ENCODE measurements around the gene PRKCA.

Gene PRKCA

GRCh38 chr17:66726371-66726770 is 424.0 kb downstream of the PRKCA start:
- no peak for TF ChIP-seq FOXM1 (IDR thresholded peaks at IDR 0.05; ENCODE audit: borderline replicate concordance, low read depth)
- TF ChIP-seq EP300 (IDR thresholded peaks at IDR 0.05; ENCODE audit: borderline replicate concordance): no peak
- no peak for TF ChIP-seq YY1 (IDR thresholded peaks at IDR 0.05; ENCODE audit: low read depth)
- no peak for TF ChIP-seq MAX (IDR thresholded peaks at IDR 0.05)
- TF ChIP-seq USF1 (IDR thresholded peaks at IDR 0.05): no peak
- TF ChIP-seq RAD21 (IDR thresholded peaks at IDR 0.05; ENCODE audit: low read depth): no peak
- no peak for TF ChIP-seq TAF1 (IDR thresholded peaks at IDR 0.05; ENCODE audit: low read depth)
- TF ChIP-seq CREB1 (IDR thresholded peaks at IDR 0.05; ENCODE audit: low read depth): no peak
- TF ChIP-seq NFIC (IDR thresholded peaks at IDR 0.05): no peak
- TF ChIP-seq, protein P1, sequence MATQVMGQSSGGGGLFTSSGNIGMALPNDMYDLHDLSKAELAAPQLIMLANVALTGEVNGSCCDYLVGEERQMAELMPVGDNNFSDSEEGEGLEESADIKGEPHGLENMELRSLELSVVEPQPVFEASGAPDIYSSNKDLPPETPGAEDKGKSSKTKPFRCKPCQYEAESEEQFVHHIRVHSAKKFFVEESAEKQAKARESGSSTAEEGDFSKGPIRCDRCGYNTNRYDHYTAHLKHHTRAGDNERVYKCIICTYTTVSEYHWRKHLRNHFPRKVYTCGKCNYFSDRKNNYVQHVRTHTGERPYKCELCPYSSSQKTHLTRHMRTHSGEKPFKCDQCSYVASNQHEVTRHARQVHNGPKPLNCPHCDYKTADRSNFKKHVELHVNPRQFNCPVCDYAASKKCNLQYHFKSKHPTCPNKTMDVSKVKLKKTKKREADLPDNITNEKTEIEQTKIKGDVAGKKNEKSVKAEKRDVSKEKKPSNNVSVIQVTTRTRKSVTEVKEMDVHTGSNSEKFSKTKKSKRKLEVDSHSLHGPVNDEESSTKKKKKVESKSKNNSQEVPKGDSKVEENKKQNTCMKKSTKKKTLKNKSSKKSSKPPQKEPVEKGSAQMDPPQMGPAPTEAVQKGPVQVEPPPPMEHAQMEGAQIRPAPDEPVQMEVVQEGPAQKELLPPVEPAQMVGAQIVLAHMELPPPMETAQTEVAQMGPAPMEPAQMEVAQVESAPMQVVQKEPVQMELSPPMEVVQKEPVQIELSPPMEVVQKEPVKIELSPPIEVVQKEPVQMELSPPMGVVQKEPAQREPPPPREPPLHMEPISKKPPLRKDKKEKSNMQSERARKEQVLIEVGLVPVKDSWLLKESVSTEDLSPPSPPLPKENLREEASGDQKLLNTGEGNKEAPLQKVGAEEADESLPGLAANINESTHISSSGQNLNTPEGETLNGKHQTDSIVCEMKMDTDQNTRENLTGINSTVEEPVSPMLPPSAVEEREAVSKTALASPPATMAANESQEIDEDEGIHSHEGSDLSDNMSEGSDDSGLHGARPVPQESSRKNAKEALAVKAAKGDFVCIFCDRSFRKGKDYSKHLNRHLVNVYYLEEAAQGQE (IDR thresholded peaks at IDR 0.05; ENCODE audit: low read depth): no peak
- no peak for TF ChIP-seq TCF12 (IDR thresholded peaks at IDR 0.05; ENCODE audit: low read depth)
- TF ChIP-seq ZBTB7A (IDR thresholded peaks at IDR 0.05; ENCODE audit: low read depth): no peak
- no peak for TF ChIP-seq TEAD4 (IDR thresholded peaks at IDR 0.05)
- no peak for TF ChIP-seq CEBPB (IDR thresholded peaks at IDR 0.05)
- no peak for TF ChIP-seq EGR1 (IDR thresholded peaks at IDR 0.05)

DNA sequence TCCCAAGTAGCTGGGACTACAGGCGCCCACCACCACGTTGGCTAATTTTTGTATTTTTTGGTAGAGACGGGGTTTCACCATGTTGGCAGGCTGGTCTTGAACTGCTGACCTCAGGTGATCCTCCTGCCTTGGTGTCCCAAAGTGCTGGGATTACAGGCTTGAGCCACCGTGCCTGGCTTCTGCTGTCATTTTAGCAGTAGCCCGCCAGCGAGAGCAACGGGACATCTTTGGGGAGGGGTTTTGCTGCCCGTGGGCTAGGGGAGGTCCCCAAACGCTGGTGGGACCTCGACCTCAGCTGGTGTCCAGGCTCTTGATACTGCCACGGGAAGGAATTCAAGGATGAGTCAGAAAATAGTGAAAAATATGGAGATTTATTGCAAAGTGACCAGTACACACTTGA is 424.4 kb downstream of the PRKCA start:
- no peak for TF ChIP-seq CREB1 (IDR thresholded peaks at IDR 0.05; ENCODE audit: low read depth)
- TF ChIP-seq, protein P1 (IDR thresholded peaks at IDR 0.05; ENCODE audit: low read depth): no peak
- TF ChIP-seq CEBPB (IDR thresholded peaks at IDR 0.05): no peak
- TF ChIP-seq YY1 (IDR thresholded peaks at IDR 0.05; ENCODE audit: low read depth): no peak
- TF ChIP-seq TEAD4 (IDR thresholded peaks at IDR 0.05): no peak
- no peak for TF ChIP-seq USF1 (IDR thresholded peaks at IDR 0.05)
- no peak for TF ChIP-seq RAD21 (IDR thresholded peaks at IDR 0.05; ENCODE audit: low read depth)
- no peak for TF ChIP-seq EP300 (IDR thresholded peaks at IDR 0.05; ENCODE audit: borderline replicate concordance)
- no peak for TF ChIP-seq TAF1 (IDR thresholded peaks at IDR 0.05; ENCODE audit: low read depth)
- no peak for TF ChIP-seq FOXM1 (IDR thresholded peaks at IDR 0.05; ENCODE audit: borderline replicate concordance, low read depth)
- TF ChIP-seq TCF12 (IDR thresholded peaks at IDR 0.05; ENCODE audit: low read depth): no peak
- TF ChIP-seq NFIC (IDR thresholded peaks at IDR 0.05): no peak
- TF ChIP-seq EGR1 (IDR thresholded peaks at IDR 0.05): no peak
- TF ChIP-seq ZBTB7A (IDR thresholded peaks at IDR 0.05; ENCODE audit: low read depth): no peak
- TF ChIP-seq MAX (IDR thresholded peaks at IDR 0.05): no peak

GRCh38 chr17:66727634-66728570 is 425.5 kb downstream of the PRKCA start:
- TF ChIP-seq, protein P1 (IDR thresholded peaks at IDR 0.05; ENCODE audit: low read depth): no peak
- TF ChIP-seq EGR1 (IDR thresholded peaks at IDR 0.05) (no peak), FOXM1 (IDR thresholded peaks at IDR 0.05; ENCODE audit: borderline replicate concordance, low read depth) (no peak), USF1 (IDR thresholded peaks at IDR 0.05) (no peak), RAD21 (IDR thresholded peaks at IDR 0.05; ENCODE audit: low read depth) (peak; percentile 83), TAF1 (IDR thresholded peaks at IDR 0.05; ENCODE audit: low read depth) (no peak), ZBTB7A (IDR thresholded peaks at IDR 0.05; ENCODE audit: low read depth) (no peak)
